Hepatocyte (in vitro differentiated cells): ENCODE measurements around the gene GPC5. TPM values are rescaled to one million over a fixed set of nuclear protein-coding genes. Genes with fewer than 3 reads are reported as not detected.
"Not testable (repeated sequence)": the region's sequence is repeated elsewhere in the genome, so short reads cannot be mapped to it uniquely, and the experiment has no call there.

Experiments
- DNase-seq: peaks from one replicate; pipeline ENCODE4 v3.0.0-alpha.2; 2016; ENCODE audit warnings: low spot score
- H2AFZ ChIP-seq: fragments of 200-600 bp; sonication (generic); 2 replicates; pipeline ENCODE4 v1.6.0; 2016; ENCODE audit warnings: antibody characterized with exemption, mild to moderate bottlenecking
- H3K27ac ChIP-seq: fragments of 200-600 bp; sonication (generic); 2 replicates; pipeline ENCODE4 v1.5.1; 2016; ENCODE audit warnings: mild to moderate bottlenecking
- H3K27me3 ChIP-seq: fragments of 200-600 bp; sonication (generic); 2 replicates; pipeline ENCODE4 v1.6.1; 2016
- H3K36me3 ChIP-seq: fragments of 200-600 bp; sonication (generic); replicated peaks from 2 replicates; pipeline ENCODE4 v1.5.1; 2016; ENCODE audit warnings: low read depth; ENCODE audit not compliant: insufficient read depth
- H3K4me1 ChIP-seq: fragments of 200-600 bp; sonication (generic); 2 replicates; pipeline ENCODE4 v1.5.1; 2016; ENCODE audit warnings: mild to moderate bottlenecking, moderate library complexity; ENCODE audit not compliant: insufficient read depth
- H3K4me2 ChIP-seq: fragments of 200-600 bp; sonication (generic); 2 replicates; pipeline ENCODE4 v1.6.0; 2016
- H3K4me3 ChIP-seq: fragments of 200-600 bp; sonication (generic); 2 replicates; pipeline ENCODE4 v1.5.1; 2016; ENCODE audit warnings: mild to moderate bottlenecking
- H3K79me2 ChIP-seq: fragments of 200-600 bp; sonication (generic); 2 replicates; pipeline ENCODE4 v1.6.0; 2017; ENCODE audit warnings: mild to moderate bottlenecking
- H3K9me2 ChIP-seq: fragments of 200-600 bp; sonication (generic); replicated peaks from 2 replicates; pipeline ENCODE4 v1.6.0; 2017; ENCODE audit warnings: mild to moderate bottlenecking; ENCODE audit not compliant: insufficient read depth
- H3K9me3 ChIP-seq: fragments of 200-600 bp; sonication (generic); 2 replicates; pipeline ENCODE4 v1.5.1; 2016; ENCODE audit warnings: low read depth, mild to moderate bottlenecking
- H4K20me1 ChIP-seq: fragments of 200-600 bp; sonication (generic); 2 replicates; pipeline ENCODE4 v1.6.0; 2016; ENCODE audit warnings: mild to moderate bottlenecking; ENCODE audit not compliant: insufficient read depth, poor library complexity, severe bottlenecking
- EZH2 ChIP-seq: fragments of 200-600 bp; sonication (generic); IDR thresholded peaks from 2 replicates; pipeline ENCODE4 v1.6.1; 2016; ENCODE audit warnings: antibody characterized with exemption, mild to moderate bottlenecking, borderline replicate concordance
- EZH2phosphoT487 ChIP-seq: fragments of 200-600 bp; sonication (generic); IDR thresholded peaks from one replicate; pipeline ENCODE4 v1.6.1; 2018; ENCODE audit warnings: antibody characterized with exemption, mild to moderate bottlenecking, low read depth, moderate library complexity; ENCODE audit not compliant: unreplicated experiment, severe bottlenecking
- WGBS: methylation state at CpG from one replicate; pipeline ENCODE4 v1.1.6; 2016; ENCODE audit warnings: low lambda C conversion rate; ENCODE audit errors: missing lambda C conversion rate; 5-methylcytosine and 5-hydroxymethylcytosine counted together
- polyA plus RNA-seq: library from polyadenylated mRNA; unstranded; fragments of >200 nt; fragmentation: Nextera tagmentation; extraction: Ambion mirVana; gene quantifications from 2 replicates; pipeline ENCODE4 v1.2.1, GENCODE V29; 2016
- total RNA-seq: library from RNA; depleted of rRNA; stranded (reverse); fragments of >200 nt; gene quantifications from 2 replicates; pipeline ENCODE4 v1.2.3, GENCODE V29; 2014
- TF ChIP-seq, protein P1 (sequence below): fragments of 200-600 bp; sonication (generic); IDR thresholded peaks from 2 replicates; pipeline ENCODE4 v1.5.1; 2016; ENCODE audit warnings: antibody characterized with exemption, mild to moderate bottlenecking; ENCODE audit not compliant: poor library complexity

The GPC5 gene
- total and polyA plus RNA-seq, 2 experiments from 2014 or later: 3.9 to 5.4 TPM

DNA sequence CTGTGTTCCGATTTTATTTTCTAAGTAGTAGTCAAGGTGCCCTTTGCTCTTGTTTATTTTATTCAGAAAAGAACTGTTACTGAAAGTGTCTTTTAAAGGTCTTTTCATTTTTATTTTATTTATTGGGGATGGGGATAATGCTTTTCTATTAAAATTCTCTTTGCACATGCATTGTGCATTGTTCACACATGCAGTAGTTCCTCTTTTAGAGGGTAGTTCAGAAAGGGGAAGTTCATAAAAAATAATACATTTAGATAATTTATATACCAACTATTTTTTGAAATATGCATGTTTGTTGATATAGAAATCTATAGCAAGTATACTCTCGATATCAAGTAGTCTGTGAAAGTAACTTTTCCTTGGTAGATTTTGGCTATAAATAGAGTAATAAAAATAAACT is 3.5 kb downstream of the GPC5 start:
- H3K4me1 ChIP-seq: no peaks in the 10 kb centered on the region
- WGBS: 84% methylated on average over 2 of the region's 2 CpGs
- no peaks in the 10 kb centered on the region for H3K36me3 ChIP-seq
- peaks cover 49% of the 10 kb centered on the region for H3K27me3 ChIP-seq
- no peak overlapping the region for H2AFZ ChIP-seq
- H3K9me3 ChIP-seq: no peaks in the 10 kb centered on the region
- DNase-seq: no peak
- no peak overlapping the region for H3K4me3 ChIP-seq
- no peak overlapping the region for H3K4me2 ChIP-seq
- TF ChIP-seq, protein P1, sequence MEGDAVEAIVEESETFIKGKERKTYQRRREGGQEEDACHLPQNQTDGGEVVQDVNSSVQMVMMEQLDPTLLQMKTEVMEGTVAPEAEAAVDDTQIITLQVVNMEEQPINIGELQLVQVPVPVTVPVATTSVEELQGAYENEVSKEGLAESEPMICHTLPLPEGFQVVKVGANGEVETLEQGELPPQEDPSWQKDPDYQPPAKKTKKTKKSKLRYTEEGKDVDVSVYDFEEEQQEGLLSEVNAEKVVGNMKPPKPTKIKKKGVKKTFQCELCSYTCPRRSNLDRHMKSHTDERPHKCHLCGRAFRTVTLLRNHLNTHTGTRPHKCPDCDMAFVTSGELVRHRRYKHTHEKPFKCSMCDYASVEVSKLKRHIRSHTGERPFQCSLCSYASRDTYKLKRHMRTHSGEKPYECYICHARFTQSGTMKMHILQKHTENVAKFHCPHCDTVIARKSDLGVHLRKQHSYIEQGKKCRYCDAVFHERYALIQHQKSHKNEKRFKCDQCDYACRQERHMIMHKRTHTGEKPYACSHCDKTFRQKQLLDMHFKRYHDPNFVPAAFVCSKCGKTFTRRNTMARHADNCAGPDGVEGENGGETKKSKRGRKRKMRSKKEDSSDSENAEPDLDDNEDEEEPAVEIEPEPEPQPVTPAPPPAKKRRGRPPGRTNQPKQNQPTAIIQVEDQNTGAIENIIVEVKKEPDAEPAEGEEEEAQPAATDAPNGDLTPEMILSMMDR: no peak
- TF ChIP-seq EZH2phosphoT487 (no peak), EZH2 (no peak)
- no peak overlapping the region for H3K27ac ChIP-seq
- H4K20me1 ChIP-seq: no peaks in the 10 kb centered on the region
- H3K79me2 ChIP-seq: no peaks in the 10 kb centered on the region
- no peaks in the 10 kb centered on the region for H3K9me2 ChIP-seq

DNA sequence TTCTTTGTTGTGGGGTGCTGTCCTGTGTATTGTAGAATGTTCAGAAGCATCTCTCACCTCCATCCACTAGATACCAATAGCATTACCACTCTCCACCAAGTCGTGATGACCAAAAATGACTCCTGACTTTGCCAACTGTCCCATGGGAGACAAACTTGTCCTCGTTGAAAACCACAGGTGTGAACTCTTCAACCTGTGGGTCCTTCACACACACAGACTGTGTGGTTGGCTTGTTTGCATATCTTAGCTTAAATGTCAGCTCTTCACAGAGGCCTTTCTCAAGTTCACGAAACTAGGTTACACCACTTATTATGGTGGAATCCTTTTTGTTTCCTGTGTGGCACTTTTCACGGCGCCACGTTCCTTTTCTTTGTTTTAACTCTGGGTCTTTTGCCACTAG is 6.8 kb downstream of the GPC5 start:
- Histone ChIP-seq H3K27ac (no peak overlapping the region), H3K4me2 (no peak overlapping the region), H3K9me3 (no peaks in the 10 kb centered on the region), H3K36me3 (no peaks in the 10 kb centered on the region), H2AFZ (no peak overlapping the region), H3K4me3 (no peak overlapping the region), H3K79me2 (no peaks in the 10 kb centered on the region), H3K27me3 (peaks cover 34% of the 10 kb centered on the region), H3K4me1 (no peaks in the 10 kb centered on the region), H4K20me1 (no peaks in the 10 kb centered on the region), H3K9me2 (no peaks in the 10 kb centered on the region)
- DNase-seq: no peak
- TF ChIP-seq EZH2phosphoT487 (no peak), EZH2 (no peak)
- TF ChIP-seq, protein P1: no peak
- WGBS: 89% methylated on average over 6 of the region's 6 CpGs

DNA sequence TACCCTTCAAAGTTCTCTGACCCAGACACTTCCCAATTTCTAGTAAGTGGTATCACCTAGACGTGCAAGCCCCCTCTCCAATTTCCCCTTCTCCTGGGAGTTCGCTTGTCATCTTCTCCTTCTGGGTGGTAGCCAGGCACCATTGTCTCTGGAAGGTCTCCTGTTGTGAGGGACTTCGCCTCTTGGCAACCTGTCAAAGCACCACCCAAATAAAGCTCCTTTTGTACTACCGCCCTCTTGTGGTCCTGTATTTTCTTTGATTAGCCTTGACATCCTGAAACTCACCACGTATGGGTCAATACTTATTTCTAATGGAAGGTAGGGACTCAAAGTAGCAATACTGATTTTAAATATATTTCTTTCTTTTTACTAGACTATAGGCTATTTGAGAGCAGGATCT is 8.2 kb downstream of the GPC5 start:
- no peak for TF ChIP-seq EZH2
- TF ChIP-seq EZH2phosphoT487: no peak
- TF ChIP-seq, protein P1: peak; percentile 44
- no peaks in the 10 kb centered on the region for H3K9me2 ChIP-seq
- no peak overlapping the region for H2AFZ ChIP-seq
- H3K9me3 ChIP-seq: no peaks in the 10 kb centered on the region
- no peaks in the 10 kb centered on the region for H3K36me3 ChIP-seq
- H4K20me1 ChIP-seq: no peaks in the 10 kb centered on the region
- H3K4me3 ChIP-seq: no peak overlapping the region
- DNase-seq: peak; percentile 47
- no peaks in the 10 kb centered on the region for H3K79me2 ChIP-seq
- H3K4me2 ChIP-seq: no peak overlapping the region
- H3K4me1 ChIP-seq: no peaks in the 10 kb centered on the region
- H3K27me3 ChIP-seq: peaks cover 20% of the 10 kb centered on the region
- H3K27ac ChIP-seq: no peak overlapping the region
- WGBS: 47% methylated on average over 5 of the region's 5 CpGs

DNA sequence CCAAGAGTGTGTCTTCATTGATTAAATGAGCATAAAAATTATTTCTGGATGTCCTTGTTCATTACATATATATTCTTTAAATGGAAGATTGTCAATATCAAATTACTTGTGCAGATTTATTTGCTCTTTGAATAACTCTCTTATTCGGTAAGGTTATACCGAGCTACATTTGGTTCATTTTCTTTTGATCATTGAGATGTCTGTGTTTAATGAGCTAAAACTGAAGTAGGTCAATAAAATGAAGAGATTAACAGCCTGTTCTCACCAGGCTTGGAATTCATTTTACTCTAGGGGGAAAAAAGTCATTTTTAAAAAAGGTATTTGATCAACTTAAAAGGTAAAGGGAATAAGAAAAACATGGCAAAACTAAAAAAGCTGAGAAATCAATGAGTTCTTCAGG is 10.6 kb downstream of the GPC5 start:
- WGBS: 77% methylated on average over 2 of the region's 2 CpGs
- no peaks in the 10 kb centered on the region for H3K9me3 ChIP-seq

DNA sequence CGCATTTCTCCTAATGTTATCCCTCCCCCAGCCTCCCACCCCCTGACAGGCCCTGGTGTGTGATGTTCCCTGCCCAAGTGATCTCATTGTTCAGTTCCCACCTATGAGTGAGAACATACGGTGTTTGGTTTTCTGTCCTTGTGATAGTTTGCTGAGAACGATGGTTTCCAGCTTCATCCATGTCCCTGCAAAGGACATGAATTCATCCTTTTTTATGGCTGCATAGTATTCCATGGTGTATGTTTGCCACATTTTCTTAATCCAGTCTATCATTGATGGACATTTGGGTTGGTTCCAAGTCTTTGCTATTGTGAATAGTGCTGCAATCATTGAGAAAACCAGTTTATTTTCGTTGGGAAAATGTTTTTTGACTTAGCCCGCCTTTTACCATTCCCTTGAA is 18.2 kb downstream of the GPC5 start:
- H3K4me2 ChIP-seq: not testable (repeated sequence)
- WGBS: 57% methylated on average over 5 of the region's 5 CpGs

More for the DNA sequence above, 10.6 kb downstream of the GPC5 start:
- Histone ChIP-seq H3K36me3 (no peaks in the 10 kb centered on the region), H3K27me3 (peaks cover 7% of the 10 kb centered on the region), H3K27ac (no peak overlapping the region), H3K4me2 (no peak overlapping the region), H3K79me2 (no peaks in the 10 kb centered on the region), H3K4me3 (no peak overlapping the region), H4K20me1 (no peaks in the 10 kb centered on the region), H3K4me1 (no peaks in the 10 kb centered on the region), H2AFZ (no peak overlapping the region), H3K9me2 (no peaks in the 10 kb centered on the region)
- TF ChIP-seq EZH2phosphoT487: no peak
- TF ChIP-seq, protein P1: no peak
- no peak for TF ChIP-seq EZH2
- DNase-seq: no peak

More for the DNA sequence above, 18.2 kb downstream of the GPC5 start:
- H3K4me1 ChIP-seq, DNase-seq, H3K4me3 ChIP-seq, H3K9me2 ChIP-seq, H2AFZ ChIP-seq, H4K20me1 ChIP-seq, H3K9me3 ChIP-seq, H3K27ac ChIP-seq, H3K36me3 ChIP-seq, H3K79me2 ChIP-seq, H3K27me3 ChIP-seq: not testable (repeated sequence)
